Transverse colon (tissue), 4 donors: ENCODE measurements around the gene CPEB1. TPM values are rescaled to one million over a fixed set of nuclear protein-coding genes. Genes with fewer than 3 reads are reported as not detected.
A peak's percentile ranks its signal among the peaks of the same experiment; 100 is the strongest.
"Not testable (repeated sequence)": the region's sequence is repeated elsewhere in the genome, so short reads cannot be mapped to it uniquely, and the experiment has no call there.

Experiments used
- DNase-seq: peaks from one replicate; pipeline ENCODE4 v3.0.0-alpha.2; 2019
- H3K27ac ChIP-seq, 4 donors: fragments of 200-600 bp; sonication (generic); 2 replicates each; pipeline ENCODE4 v1.5.1; 2016 to 2018; ENCODE audit warnings: inconsistent platforms in 4 of 4
- H3K27me3 ChIP-seq: fragments of 200-600 bp; sonication (generic); 2 replicates; pipeline ENCODE4 v1.5.1; 2017; ENCODE audit warnings: inconsistent platforms
- H3K36me3 ChIP-seq, 4 donors: fragments of 200-600 bp; sonication (generic); 2 replicates each; pipeline ENCODE4 v1.5.1; 2017 to 2019; ENCODE audit warnings: inconsistent platforms in 4 of 4
- H3K4me1 ChIP-seq, 4 donors: fragments of 200-600 bp; sonication (generic); 2 replicates each; pipeline ENCODE4 v1.5.1; 2017 to 2020; ENCODE audit warnings: inconsistent platforms in 4 of 4
- H3K4me3 ChIP-seq, 4 donors: fragments of 200-600 bp; sonication (generic); 1 replicate in 1 of 4; 2 replicates in 3 of 4; pipeline versions ENCODE4 v1.5.1 to v1.6.1; 2017 to 2019; ENCODE audit warnings: inconsistent platforms in 4 of 4
- H3K9me3 ChIP-seq, 2 donors: fragments of 200-600 bp; sonication (generic); 2 replicates each; pipeline ENCODE4 v1.5.1; 2017 to 2019; ENCODE audit warnings: inconsistent platforms in 2 of 2
- POLR2A ChIP-seq: fragments of 450-650 bp; IDR thresholded peaks from one replicate; pipeline ENCODE4 v1.6.1; 2016; ENCODE audit warnings: antibody characterized with exemption, mild to moderate bottlenecking, moderate library complexity
- WGBS, 2 donors: methylation state at CpG; one replicate each; pipeline ENCODE4 v1.1.5; 2018; ENCODE audit warnings: low coverage in 1 of 2; 5-methylcytosine and 5-hydroxymethylcytosine counted together
- in situ Hi-C, 4 donors: fragments of 200-750 bp; cut with MboI; loops; one replicate each; pipeline versions ENCODE4 v1.15.0 to v1.15.1; 2017; ENCODE audit warnings: low sequenced_read_pairs in 3 of 4, low pct_ligation_motif_present in 1 of 4, low pct_unique_long_range_greater_than_20kb in 1 of 4
- intact Hi-C: fragments of 100-400 bp; cut with DNase I; formaldehyde crosslinking; loops from one replicate; pipeline ENCODE4 v1.15.1; 2023; ENCODE audit warnings: low total_unique reads
- total RNA-seq, 4 donors: library from RNA; depleted of rRNA; stranded (reverse); fragments of >200 nt; gene quantifications; one replicate each; pipeline ENCODE4 v1.1.0, GENCODE V29; 2016
- TF ChIP-seq, protein P1 (sequence below), 5 experiments: fragments of 200-600 bp in 3 of 5; fragments of 450-650 bp in 2 of 5; sonication (generic) in 3 of 5; IDR thresholded peaks; 1 replicate in 2 of 5; 2 replicates in 3 of 5; pipeline ENCODE4 v1.5.1; 2016 to 2017; ENCODE audit warnings: antibody characterized with exemption in 5 of 5, inconsistent platforms in 3 of 5, mild to moderate bottlenecking in 2 of 5, moderate library complexity in 1 of 5

Gene CPEB1
- total RNA-seq, 4 donors from 2014 or later = 3.7 to 5.6 (median 3.8) TPM; not detected in 1

DNA sequence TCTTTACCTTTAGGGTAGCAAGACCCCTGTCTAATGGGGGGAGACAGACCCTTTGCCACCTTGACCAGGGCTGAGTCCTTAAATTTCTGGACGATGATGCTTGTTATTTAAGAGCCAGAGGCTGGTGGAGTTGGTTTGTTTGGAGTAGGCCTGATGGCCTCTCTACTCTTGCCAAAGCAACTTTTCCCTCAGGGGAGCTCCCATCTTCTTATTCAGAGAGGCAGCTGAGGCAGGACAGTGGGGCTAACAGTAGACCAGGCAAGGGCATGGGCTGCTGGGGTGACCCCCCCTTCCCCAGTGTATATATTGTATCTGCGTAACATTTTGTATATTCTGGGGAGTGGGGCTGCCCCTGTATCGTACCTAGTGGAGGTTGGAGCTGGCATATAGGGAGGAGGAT is 117.2 kb downstream of the CPEB1 start:
- 79% methylated on average over 3 of the region's 3 CpGs; no CpG with 5 or more reads in 1 of the 2 donors for WGBS, 2 donors
- no peak for TF ChIP-seq POLR2A
- TF ChIP-seq, protein P1, sequence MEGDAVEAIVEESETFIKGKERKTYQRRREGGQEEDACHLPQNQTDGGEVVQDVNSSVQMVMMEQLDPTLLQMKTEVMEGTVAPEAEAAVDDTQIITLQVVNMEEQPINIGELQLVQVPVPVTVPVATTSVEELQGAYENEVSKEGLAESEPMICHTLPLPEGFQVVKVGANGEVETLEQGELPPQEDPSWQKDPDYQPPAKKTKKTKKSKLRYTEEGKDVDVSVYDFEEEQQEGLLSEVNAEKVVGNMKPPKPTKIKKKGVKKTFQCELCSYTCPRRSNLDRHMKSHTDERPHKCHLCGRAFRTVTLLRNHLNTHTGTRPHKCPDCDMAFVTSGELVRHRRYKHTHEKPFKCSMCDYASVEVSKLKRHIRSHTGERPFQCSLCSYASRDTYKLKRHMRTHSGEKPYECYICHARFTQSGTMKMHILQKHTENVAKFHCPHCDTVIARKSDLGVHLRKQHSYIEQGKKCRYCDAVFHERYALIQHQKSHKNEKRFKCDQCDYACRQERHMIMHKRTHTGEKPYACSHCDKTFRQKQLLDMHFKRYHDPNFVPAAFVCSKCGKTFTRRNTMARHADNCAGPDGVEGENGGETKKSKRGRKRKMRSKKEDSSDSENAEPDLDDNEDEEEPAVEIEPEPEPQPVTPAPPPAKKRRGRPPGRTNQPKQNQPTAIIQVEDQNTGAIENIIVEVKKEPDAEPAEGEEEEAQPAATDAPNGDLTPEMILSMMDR (IDR thresholded peaks at IDR 0.05) = no peak
- Histone ChIP-seq H3K27ac (no peak overlapping the region), H3K9me3 (no peaks in the 10 kb centered on the region), H3K36me3 (no peaks in the 10 kb centered on the region), H3K27me3 (no peaks in the 10 kb centered on the region), H3K4me1 (peaks cover 0 to 8% (median 0%) of the 10 kb centered on the region in 4 donors), H3K4me3 (no peak overlapping the region)
- intact Hi-C loops (no loop called here), in situ Hi-C loops (loop anchor here (25.0 kb wide), 2 partner anchors 143 to 482 kb away; partner anchors contain the start of gene C15orf40 (in 4 of the 4))
- no peak for DNase-seq

DNA sequence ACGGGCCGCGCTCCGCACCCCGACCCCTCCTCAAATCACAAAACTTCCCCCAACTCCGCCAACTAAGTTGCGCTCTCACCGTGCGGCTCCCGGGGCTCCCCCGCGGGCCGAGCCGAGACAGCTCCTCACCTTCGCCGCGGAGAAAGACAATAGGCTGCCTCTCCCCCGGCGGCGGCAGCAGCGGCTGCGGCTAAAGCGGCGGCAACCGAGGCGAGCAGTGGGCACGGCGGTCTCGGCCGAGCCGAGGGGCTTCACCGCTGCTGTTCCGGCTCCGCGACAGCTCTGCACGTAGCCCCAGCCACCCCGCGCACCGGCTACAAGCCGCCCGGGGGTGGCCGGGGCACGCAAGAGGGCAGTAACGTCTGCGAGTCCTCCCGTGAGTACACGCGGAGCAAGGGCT is 133.6 kb downstream of the CPEB1 start:
- H3K36me3 ChIP-seq, H3K4me1 ChIP-seq, H3K27ac ChIP-seq, H3K27me3 ChIP-seq, DNase-seq, H3K9me3 ChIP-seq, H3K4me3 ChIP-seq, intact Hi-C loops, in situ Hi-C loops: not testable (repeated sequence)
- no CpG with 5 or more reads among the region's 48 CpGs for WGBS, 2 donors

DNA sequence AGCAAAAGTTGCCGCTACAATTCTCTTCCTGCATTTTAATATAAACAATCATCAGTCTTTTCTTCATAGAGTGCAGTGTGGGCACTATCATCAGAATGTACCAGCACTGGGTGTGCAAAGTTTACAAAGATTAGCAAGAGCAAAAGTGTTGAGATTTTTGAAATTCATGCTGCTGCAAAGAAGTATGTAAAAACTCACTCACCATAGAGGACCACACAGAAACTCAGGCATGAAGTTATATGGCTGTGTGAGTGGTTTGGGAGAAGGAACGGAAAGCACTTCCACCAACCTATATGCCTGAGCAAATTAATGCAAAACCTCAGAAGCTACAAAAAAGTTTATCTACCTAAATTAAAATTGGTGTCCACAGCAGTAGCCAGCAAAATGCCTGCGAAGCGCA is 139.5 kb downstream of the CPEB1 start:
- 78 to 83% methylated on average over 2 to 4 of the region's 4 CpGs for WGBS, 2 donors
- in situ Hi-C loops, intact Hi-C loops, DNase-seq, H3K4me3 ChIP-seq, H3K4me1 ChIP-seq, H3K9me3 ChIP-seq, H3K27me3 ChIP-seq, H3K36me3 ChIP-seq, H3K27ac ChIP-seq: not testable (repeated sequence)

DNA sequence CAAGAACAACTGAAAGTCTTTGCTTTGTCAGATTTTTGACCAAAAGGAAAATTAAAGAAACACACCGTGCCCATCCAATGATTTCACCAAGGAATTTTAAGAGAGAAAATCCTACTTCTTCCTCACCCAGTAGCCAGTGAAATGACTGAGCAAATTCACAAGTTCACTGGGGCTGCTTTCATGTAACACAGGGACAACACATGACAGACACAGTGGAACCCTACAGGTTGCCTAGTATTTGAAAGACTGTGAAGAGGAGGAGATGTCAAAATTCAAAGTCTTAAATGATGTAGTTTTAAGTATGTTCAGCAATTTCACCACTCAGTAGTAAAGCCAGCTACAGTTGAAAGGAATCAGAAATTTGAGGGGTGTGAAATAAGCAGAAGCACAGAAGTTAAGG is 140.1 kb downstream of the CPEB1 start:
- DNase-seq, H3K4me1 ChIP-seq, intact Hi-C loops, H3K36me3 ChIP-seq, H3K4me3 ChIP-seq, H3K27ac ChIP-seq, H3K9me3 ChIP-seq, H3K27me3 ChIP-seq, in situ Hi-C loops: not testable (repeated sequence)
- WGBS, 2 donors = 80 to 86% methylated on average over 1 of the region's 1 CpG

DNA sequence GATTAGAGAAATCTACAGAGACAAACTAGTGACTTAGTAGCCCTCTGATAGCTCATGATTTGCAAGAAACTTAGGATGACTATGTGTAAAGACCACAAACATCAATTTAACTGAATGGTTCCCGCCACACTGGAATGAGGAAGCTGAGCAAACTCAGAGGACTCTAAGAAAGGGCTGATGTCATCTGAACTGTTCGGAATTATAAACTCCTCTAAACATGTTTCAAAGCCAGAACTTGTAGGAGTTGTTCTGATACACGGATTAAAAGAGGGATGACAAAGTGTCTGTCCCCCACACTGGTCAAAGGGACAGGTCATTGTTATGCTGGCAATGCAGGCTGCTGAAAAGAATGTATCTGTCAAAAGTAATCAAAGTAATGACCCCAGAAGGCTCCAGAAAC is 141.3 kb downstream of the CPEB1 start:
- H3K9me3 ChIP-seq, H3K27me3 ChIP-seq, H3K4me1 ChIP-seq, in situ Hi-C loops, H3K27ac ChIP-seq, H3K4me3 ChIP-seq, DNase-seq, H3K36me3 ChIP-seq, intact Hi-C loops: not testable (repeated sequence)
- WGBS, 2 donors = no CpG with 5 or more reads among the region's 3 CpGs

DNA sequence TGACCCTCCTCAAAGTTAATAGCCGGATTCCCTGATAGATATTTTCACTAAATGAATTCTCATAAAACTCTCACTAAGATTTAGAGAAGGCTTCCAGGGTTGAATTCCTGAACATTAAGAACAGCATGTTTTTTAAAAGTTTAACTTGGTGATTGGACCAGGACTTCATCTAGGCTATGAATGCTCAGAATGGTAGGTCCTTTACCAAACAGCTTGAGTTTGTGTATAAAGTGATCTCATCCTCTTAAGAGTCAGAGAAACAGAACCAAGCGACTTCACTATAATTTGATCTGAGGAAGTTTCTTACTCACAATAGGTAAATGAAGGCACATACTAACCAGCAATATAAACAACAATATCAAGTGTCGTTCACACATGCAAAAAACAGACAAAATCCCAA is 143.1 kb downstream of the CPEB1 start:
- H3K4me1 ChIP-seq, H3K4me3 ChIP-seq, intact Hi-C loops, DNase-seq, H3K27me3 ChIP-seq, H3K27ac ChIP-seq, H3K36me3 ChIP-seq, in situ Hi-C loops, H3K9me3 ChIP-seq: not testable (repeated sequence)
- 50% methylated on average over 1 of the region's 3 CpGs for WGBS, 2 donors

DNA sequence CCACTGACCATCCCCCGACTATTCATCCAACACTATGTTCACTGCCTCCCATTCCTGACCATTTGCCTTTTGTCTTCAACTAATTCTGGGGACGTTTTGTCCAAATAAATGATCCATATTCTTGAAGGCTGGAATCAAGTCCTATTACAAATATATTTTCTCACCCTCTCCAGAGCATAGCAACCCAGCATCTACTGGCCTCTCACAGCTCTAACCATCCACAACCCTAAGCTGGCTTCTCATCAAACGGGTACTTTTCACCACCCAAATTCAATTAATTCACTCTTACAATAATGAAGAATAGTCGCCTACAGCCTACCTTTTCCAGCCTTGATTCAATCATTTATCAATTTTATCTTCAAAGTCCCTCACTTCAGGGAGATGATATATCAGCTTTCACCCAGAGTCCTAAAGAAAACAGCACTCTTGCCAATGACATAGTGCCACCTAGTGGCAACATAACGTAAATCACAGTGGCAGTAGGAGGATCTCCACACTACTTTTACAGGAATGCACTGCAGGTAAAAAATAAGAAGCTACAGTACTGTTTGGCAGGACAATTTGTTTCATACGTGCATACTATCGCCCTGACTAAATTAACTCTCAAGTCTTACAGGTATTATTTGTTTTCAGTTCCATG is 144.3 kb downstream of the CPEB1 start:
- H3K4me1 ChIP-seq, in situ Hi-C loops, H3K9me3 ChIP-seq, intact Hi-C loops, H3K27me3 ChIP-seq, H3K27ac ChIP-seq, DNase-seq, H3K4me3 ChIP-seq, H3K36me3 ChIP-seq: not testable (repeated sequence)
- TF ChIP-seq, protein P1 (IDR thresholded peaks at IDR 0.05) = peak in 2 of 5 experiments; percentile 12 to 25
- 50% methylated on average over 2 of the region's 7 CpGs for WGBS, 2 donors

DNA sequence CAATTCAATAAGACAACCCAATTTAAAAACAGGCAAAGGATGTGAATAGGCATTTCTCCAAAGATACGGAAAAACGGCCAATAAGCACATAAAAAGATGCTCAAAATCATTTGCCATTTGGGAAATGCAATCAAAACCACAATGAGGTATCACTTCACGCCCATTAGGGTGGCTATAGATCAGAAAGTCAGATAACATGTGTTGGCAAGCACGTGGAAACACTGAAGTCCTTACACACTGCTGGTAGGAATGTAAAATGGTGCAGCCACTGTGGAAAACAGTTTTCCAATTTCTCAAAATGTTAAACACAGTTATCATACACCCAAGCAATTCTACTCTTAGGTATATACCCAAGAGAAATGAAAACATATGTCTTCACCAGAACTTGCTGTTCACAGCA is 146.4 kb downstream of the CPEB1 start:
- H3K36me3 ChIP-seq, H3K9me3 ChIP-seq, in situ Hi-C loops, H3K27ac ChIP-seq, H3K27me3 ChIP-seq, H3K4me3 ChIP-seq, H3K4me1 ChIP-seq, DNase-seq, intact Hi-C loops: not testable (repeated sequence)
- 60 to 75% methylated on average over 2 to 4 of the region's 4 CpGs for WGBS, 2 donors

DNA sequence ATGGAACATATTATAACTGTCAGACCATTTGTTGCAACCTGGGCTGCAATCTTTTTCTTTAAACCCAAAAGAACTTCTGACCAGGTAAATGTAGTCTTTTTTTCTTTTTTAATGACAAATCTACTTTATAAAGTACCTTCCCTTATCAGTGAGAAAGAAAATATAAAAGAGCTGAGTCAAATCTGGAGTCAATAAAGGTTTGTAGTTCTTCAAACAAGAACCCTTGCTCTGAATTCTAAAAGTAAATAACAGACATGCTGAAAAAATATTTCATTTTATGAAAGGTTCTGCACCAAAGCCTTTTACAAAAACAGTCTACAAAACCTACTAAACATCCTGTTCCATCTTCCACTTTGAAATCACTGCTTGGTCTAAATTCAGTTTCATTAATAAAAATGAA is 149.2 kb downstream of the CPEB1 start:
- H3K9me3 ChIP-seq, H3K4me1 ChIP-seq, H3K4me3 ChIP-seq, DNase-seq, in situ Hi-C loops, H3K27me3 ChIP-seq, H3K27ac ChIP-seq, H3K36me3 ChIP-seq, intact Hi-C loops: not testable (repeated sequence)
